ENCODE results near the gene PDC.

The PDC gene

DNA sequence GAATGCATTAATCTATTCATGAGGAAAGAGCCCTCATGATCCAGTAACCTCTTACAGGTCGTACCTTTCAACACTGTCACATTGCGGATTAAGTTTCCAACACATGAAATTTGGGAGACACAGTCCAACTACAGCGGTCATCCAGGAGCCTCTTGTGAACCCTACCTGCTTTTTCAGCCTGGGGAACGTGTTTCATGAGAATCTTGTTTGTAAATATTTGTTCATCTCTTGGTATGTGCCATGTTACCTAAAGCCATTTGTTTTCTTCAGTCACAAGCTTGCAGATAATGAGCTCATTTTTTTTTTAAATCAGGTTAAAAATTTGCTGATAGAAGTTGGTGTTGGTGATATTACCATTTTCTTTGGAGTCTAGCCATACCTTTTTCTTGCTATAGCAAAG is 37.2 kb upstream of the PDC start:
- no peaks in the 10 kb centered on the region for H3K9me3 ChIP-seq (ENCODE audit: low read length)
- H3K79me2 ChIP-seq (ENCODE audit: insufficient read depth, low read length) = no peaks in the 10 kb centered on the region
- no peaks in the 10 kb centered on the region for H4K20me1 ChIP-seq (ENCODE audit: insufficient read depth, low read length)
- no peak overlapping the region for H3K4me3 ChIP-seq (ENCODE audit: low read depth, low read length, poor library complexity, severe bottlenecking)
- H3K9ac ChIP-seq (ENCODE audit: low read length) = no peak overlapping the region
- TF ChIP-seq EZH2 (IDR thresholded peaks at IDR 0.05; ENCODE audit: borderline replicate concordance, low read length) = no peak
- TF ChIP-seq, protein P1, sequence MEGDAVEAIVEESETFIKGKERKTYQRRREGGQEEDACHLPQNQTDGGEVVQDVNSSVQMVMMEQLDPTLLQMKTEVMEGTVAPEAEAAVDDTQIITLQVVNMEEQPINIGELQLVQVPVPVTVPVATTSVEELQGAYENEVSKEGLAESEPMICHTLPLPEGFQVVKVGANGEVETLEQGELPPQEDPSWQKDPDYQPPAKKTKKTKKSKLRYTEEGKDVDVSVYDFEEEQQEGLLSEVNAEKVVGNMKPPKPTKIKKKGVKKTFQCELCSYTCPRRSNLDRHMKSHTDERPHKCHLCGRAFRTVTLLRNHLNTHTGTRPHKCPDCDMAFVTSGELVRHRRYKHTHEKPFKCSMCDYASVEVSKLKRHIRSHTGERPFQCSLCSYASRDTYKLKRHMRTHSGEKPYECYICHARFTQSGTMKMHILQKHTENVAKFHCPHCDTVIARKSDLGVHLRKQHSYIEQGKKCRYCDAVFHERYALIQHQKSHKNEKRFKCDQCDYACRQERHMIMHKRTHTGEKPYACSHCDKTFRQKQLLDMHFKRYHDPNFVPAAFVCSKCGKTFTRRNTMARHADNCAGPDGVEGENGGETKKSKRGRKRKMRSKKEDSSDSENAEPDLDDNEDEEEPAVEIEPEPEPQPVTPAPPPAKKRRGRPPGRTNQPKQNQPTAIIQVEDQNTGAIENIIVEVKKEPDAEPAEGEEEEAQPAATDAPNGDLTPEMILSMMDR (IDR thresholded peaks at IDR 0.05; ENCODE audit: low read length) = no peak
- H3K36me3 ChIP-seq (ENCODE audit: insufficient read depth, low read length) = no peaks in the 10 kb centered on the region
- no peak overlapping the region for H2AFZ ChIP-seq (ENCODE audit: low read length)
- H3K4me2 ChIP-seq (ENCODE audit: low read length) = no peak overlapping the region
- H3F3A ChIP-seq (ENCODE audit: insufficient read depth, low read length) = no peaks in the 10 kb centered on the region
- H3K27ac ChIP-seq (ENCODE audit: low read depth, low read length, poor library complexity, severe bottlenecking) = no peak overlapping the region
- no peaks in the 10 kb centered on the region for H3K9me2 ChIP-seq (ENCODE audit: low read depth, low read length)
- no peaks in the 10 kb centered on the region for H3K27me3 ChIP-seq (ENCODE audit: insufficient read depth, low read length)
- H3K4me1 ChIP-seq (ENCODE audit: insufficient read depth, low read length, severe bottlenecking) = no peaks in the 10 kb centered on the region

DNA sequence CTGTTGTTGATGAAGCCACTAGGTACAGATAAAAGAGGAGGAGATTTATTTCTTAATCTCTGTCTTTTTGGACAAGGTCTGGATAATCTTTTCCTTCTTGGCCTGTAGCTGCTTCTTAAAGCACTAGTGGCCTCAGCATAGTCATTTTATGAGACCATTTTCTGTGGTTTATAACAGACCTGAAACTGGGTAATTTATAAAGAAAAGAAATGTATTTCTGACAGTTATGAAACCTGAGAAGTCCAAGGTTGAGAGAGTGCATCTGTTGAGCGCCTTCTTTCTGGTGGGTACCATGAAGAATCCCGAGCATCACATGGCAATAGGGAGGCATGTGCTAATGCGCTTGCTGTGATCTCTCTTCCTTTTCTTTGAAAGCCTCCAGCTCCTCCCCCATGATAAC is 36.7 kb upstream of the PDC start:
- no peaks in the 10 kb centered on the region for H3F3A ChIP-seq (ENCODE audit: insufficient read depth, low read length)
- H3K27me3 ChIP-seq (ENCODE audit: insufficient read depth, low read length) = no peaks in the 10 kb centered on the region
- no peak overlapping the region for H3K27ac ChIP-seq (ENCODE audit: low read depth, low read length, poor library complexity, severe bottlenecking)
- H3K9me3 ChIP-seq (ENCODE audit: low read length) = no peaks in the 10 kb centered on the region
- H3K4me1 ChIP-seq (ENCODE audit: insufficient read depth, low read length, severe bottlenecking) = no peaks in the 10 kb centered on the region
- no peak for TF ChIP-seq EZH2 (IDR thresholded peaks at IDR 0.05; ENCODE audit: borderline replicate concordance, low read length)
- TF ChIP-seq, protein P1 (IDR thresholded peaks at IDR 0.05; ENCODE audit: low read length) = no peak
- no peak overlapping the region for H2AFZ ChIP-seq (ENCODE audit: low read length)
- H3K4me2 ChIP-seq (ENCODE audit: low read length) = no peak overlapping the region
- no peak overlapping the region for H3K9ac ChIP-seq (ENCODE audit: low read length)
- H4K20me1 ChIP-seq (ENCODE audit: insufficient read depth, low read length) = no peaks in the 10 kb centered on the region
- no peaks in the 10 kb centered on the region for H3K9me2 ChIP-seq (ENCODE audit: low read depth, low read length)
- no peaks in the 10 kb centered on the region for H3K79me2 ChIP-seq (ENCODE audit: insufficient read depth, low read length)
- no peaks in the 10 kb centered on the region for H3K36me3 ChIP-seq (ENCODE audit: insufficient read depth, low read length)
- H3K4me3 ChIP-seq (ENCODE audit: low read depth, low read length, poor library complexity, severe bottlenecking) = no peak overlapping the region

DNA sequence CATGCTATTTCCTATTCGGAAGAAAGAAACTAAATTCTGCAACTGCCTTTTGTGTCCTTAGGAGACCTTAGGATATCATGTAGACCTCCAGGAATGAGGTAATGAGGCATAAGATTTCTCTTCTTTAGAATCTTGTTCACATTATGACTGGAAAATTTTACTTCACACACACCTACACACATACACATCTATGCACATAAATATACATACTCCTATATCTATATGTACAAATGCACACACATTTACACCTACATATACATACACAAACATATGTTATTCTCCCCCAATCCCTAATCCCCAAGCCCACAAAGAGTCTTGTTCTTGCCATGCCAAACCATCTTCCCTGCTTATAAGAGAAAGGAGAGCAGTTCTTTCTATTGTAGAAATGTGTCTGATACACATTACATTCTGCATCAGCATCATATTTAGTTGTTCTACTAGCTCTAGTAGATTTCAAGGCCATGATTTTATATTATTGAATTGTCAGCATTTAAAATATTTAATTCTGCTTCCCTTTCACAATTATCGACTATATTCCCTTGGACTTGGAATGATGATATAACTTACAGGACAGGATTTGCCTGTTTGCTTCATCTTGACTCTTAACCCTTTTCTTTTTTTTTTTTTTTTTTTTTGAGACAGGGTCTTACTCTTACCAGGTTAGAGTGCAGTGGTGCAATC is 35.4 kb upstream of the PDC start:
- no peaks in the 10 kb centered on the region for H4K20me1 ChIP-seq (ENCODE audit: insufficient read depth, low read length)
- no peak overlapping the region for H3K9ac ChIP-seq (ENCODE audit: low read length)
- no peak overlapping the region for H2AFZ ChIP-seq (ENCODE audit: low read length)
- no peak overlapping the region for H3K4me2 ChIP-seq (ENCODE audit: low read length)
- H3F3A ChIP-seq (ENCODE audit: insufficient read depth, low read length) = no peaks in the 10 kb centered on the region
- H3K27me3 ChIP-seq (ENCODE audit: insufficient read depth, low read length) = no peaks in the 10 kb centered on the region
- no peaks in the 10 kb centered on the region for H3K36me3 ChIP-seq (ENCODE audit: insufficient read depth, low read length)
- H3K79me2 ChIP-seq (ENCODE audit: insufficient read depth, low read length) = no peaks in the 10 kb centered on the region
- TF ChIP-seq EZH2 (IDR thresholded peaks at IDR 0.05; ENCODE audit: borderline replicate concordance, low read length) = no peak
- TF ChIP-seq, protein P1 (IDR thresholded peaks at IDR 0.05; ENCODE audit: low read length) = no peak
- H3K9me3 ChIP-seq (ENCODE audit: low read length) = no peaks in the 10 kb centered on the region
- H3K4me3 ChIP-seq (ENCODE audit: low read depth, low read length, poor library complexity, severe bottlenecking) = no peak overlapping the region
- H3K9me2 ChIP-seq (ENCODE audit: low read depth, low read length) = no peaks in the 10 kb centered on the region
- H3K27ac ChIP-seq (ENCODE audit: low read depth, low read length, poor library complexity, severe bottlenecking) = no peak overlapping the region
- no peaks in the 10 kb centered on the region for H3K4me1 ChIP-seq (ENCODE audit: insufficient read depth, low read length, severe bottlenecking)

All from OCI-LY1 (cell line).